ENCODE measurements around the gene SEMA7A. TPM values are rescaled to one million over a fixed set of nuclear protein-coding genes. Genes with fewer than 3 reads are reported as not detected.
A peak's percentile ranks its signal among the peaks of the same experiment; 100 is the strongest.
"Not testable (repeated sequence)": the region's sequence is repeated elsewhere in the genome, so short reads cannot be mapped to it uniquely, and the experiment has no call there.

Gene SEMA7A, protein sequence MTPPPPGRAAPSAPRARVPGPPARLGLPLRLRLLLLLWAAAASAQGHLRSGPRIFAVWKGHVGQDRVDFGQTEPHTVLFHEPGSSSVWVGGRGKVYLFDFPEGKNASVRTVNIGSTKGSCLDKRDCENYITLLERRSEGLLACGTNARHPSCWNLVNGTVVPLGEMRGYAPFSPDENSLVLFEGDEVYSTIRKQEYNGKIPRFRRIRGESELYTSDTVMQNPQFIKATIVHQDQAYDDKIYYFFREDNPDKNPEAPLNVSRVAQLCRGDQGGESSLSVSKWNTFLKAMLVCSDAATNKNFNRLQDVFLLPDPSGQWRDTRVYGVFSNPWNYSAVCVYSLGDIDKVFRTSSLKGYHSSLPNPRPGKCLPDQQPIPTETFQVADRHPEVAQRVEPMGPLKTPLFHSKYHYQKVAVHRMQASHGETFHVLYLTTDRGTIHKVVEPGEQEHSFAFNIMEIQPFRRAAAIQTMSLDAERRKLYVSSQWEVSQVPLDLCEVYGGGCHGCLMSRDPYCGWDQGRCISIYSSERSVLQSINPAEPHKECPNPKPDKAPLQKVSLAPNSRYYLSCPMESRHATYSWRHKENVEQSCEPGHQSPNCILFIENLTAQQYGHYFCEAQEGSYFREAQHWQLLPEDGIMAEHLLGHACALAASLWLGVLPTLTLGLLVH
- total RNA-seq = 10 to 100 TPM; 31.8 to 35.6 (median 33.8) TPM

DNA sequence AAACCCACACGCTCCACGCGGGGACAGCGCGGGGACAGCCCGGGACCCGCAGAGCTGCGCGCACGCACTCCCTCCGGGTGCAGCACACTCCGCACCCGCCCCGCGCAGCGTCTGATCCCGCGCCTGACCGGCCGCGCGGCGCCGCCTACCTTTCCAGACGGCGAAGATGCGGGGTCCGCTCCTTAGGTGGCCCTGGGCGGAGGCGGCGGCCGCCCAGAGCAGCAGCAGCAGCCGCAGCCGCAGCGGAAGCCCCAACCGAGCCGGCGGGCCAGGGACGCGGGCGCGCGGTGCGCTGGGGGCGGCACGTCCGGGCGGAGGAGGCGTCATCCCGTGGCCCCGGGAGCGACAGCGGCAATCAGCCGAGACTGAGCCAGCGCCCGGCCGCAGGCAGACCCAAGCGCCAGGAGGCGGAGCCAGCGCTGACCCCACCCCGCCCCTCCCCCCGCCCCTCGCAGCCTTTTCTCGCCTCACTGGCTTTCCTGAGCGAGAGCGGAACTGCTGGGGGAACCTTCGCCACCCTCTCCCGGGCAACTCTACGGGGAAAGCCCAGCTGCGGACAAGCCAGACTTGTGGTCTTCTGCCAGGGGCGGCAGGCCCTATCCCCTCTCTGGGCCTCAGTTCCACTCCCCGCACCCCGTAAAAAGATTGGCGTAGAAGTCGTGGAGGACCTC is at the start of gene SEMA7A:
Gene SEMA7A (minus strand): TSS at position 367 of the 671 bp plus-strand sequence. CDS start 40 bp downstream, at position 327.
- 0 to 1% methylated on average over 33 to 43 of the region's 75 CpGs for WGBS, 2 donors
- H3K27ac ChIP-seq = peak within 1 kb of the TSS; percentile 79 to 91 (median 88)
- TF ChIP-seq POLR2A (IDR thresholded peaks at IDR 0.05) (peak; percentile 75 to 86), EP300 (IDR thresholded peaks at IDR 0.05) (peak in 1 of 2 donors; percentile 87)
- TF ChIP-seq, protein P1, sequence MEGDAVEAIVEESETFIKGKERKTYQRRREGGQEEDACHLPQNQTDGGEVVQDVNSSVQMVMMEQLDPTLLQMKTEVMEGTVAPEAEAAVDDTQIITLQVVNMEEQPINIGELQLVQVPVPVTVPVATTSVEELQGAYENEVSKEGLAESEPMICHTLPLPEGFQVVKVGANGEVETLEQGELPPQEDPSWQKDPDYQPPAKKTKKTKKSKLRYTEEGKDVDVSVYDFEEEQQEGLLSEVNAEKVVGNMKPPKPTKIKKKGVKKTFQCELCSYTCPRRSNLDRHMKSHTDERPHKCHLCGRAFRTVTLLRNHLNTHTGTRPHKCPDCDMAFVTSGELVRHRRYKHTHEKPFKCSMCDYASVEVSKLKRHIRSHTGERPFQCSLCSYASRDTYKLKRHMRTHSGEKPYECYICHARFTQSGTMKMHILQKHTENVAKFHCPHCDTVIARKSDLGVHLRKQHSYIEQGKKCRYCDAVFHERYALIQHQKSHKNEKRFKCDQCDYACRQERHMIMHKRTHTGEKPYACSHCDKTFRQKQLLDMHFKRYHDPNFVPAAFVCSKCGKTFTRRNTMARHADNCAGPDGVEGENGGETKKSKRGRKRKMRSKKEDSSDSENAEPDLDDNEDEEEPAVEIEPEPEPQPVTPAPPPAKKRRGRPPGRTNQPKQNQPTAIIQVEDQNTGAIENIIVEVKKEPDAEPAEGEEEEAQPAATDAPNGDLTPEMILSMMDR (IDR thresholded peaks at IDR 0.05) = peak in 1 of 5 experiments; percentile 20
- peaks cover 0 to 62% (median 26%) of the 10 kb centered on the region in 4 donors for H3K4me1 ChIP-seq
- no peaks in the 10 kb centered on the region for H3K9me3 ChIP-seq
- DNase-seq (ENCODE audit: low spot score in 2 of 2) = peak; percentile 53 to 55
- no peaks in the 10 kb centered on the region for H3K36me3 ChIP-seq
- peak within 1 kb of the TSS; percentile 88 to 97 (median 94) for H3K4me3 ChIP-seq
- peaks cover 0 to 5% of the 10 kb centered on the region in 2 donors for H3K27me3 ChIP-seq

DNA sequence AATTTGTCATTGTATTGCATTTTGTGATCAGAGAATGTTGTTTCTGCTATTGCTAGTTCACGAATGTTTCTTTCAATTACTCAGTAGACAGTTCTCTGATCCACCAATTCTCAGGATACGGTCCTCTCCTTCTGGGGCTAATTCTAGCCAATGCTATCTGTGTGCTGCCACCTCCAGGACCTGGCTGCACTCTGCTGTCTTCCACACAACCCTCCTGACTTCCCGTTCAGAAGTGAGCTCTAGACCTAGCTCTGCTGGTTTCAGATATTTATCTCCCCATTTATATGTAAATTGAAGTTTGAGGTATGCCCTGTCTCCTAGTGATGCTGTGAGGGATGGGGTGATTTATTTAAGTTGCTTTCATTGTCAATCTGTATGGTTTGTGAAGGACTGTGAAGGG is 48.9 kb upstream of the SEMA7A start:
- DNase-seq (ENCODE audit: low spot score in 2 of 2) = no peak
- WGBS, 2 donors = 49 to 57% methylated on average over 3 of the region's 3 CpGs
- no peak overlapping the region for H3K27ac ChIP-seq

DNA sequence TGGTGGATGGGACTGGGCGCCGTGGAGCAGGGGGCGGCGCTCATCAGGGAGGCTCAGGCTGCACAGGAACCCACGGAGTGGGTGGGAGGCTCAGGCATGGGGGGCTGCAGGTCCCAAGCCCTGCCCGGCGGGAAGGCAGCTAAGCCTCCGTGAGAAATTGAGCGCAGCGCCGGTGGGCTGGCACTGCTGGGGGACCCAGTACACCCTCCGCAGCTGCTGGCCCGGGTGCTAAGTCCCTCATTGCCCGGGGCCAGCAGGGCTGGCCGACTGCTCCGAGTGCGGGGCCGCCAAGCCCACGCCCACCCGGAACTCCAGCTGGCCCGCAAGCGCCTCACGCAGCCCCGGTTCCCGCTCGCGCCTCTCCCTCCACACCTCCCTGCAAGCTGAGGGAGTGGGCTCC is 46.6 kb upstream of the SEMA7A start:
- H3K4me3 ChIP-seq; DNase-seq (ENCODE audit: low spot score in 2 of 2); H3K27ac ChIP-seq; H3K27me3 ChIP-seq; H3K4me1 ChIP-seq; H3K9me3 ChIP-seq: not testable (repeated sequence)
- 95 to 99% methylated on average over 11 to 19 of the region's 27 CpGs for WGBS, 2 donors
- peaks cover 0 to 34% (median 0%) of the 10 kb centered on the region in 3 donors for H3K36me3 ChIP-seq

More for the DNA sequence above, 48.9 kb upstream of the SEMA7A start:
- H3K9me3 ChIP-seq = no peaks in the 10 kb centered on the region
- H3K4me3 ChIP-seq = no peak overlapping the region
- no peaks in the 10 kb centered on the region for H3K27me3 ChIP-seq
- no peaks in the 10 kb centered on the region for H3K4me1 ChIP-seq
- peaks cover 0 to 34% (median 0%) of the 10 kb centered on the region in 3 donors for H3K36me3 ChIP-seq
- TF ChIP-seq, protein P1 (IDR thresholded peaks at IDR 0.05) = no peak
- TF ChIP-seq POLR2A (IDR thresholded peaks at IDR 0.05) = no peak
- no peak for TF ChIP-seq EP300 (IDR thresholded peaks at IDR 0.05)

DNA sequence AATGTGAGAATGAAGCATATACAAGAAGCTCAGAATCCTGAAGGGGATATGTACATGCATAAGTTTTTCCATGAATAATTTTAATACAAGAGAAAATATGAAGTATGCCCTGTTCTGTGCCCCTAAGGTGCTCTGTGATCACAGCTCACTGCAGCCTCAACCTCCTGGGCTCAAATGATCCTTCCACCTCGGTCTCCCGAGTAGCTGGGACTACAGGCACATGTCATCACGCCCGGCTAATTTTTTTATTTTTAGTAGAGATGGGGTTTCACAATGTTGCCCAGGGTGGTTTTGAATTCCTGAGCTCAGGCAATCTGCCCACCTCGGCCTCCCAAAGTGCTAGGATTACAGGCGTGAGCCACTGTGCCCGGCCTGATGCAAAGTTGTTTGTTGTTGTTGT is 37.9 kb upstream of the SEMA7A start:
- H3K4me1 ChIP-seq; H3K27me3 ChIP-seq; H3K9me3 ChIP-seq; DNase-seq (ENCODE audit: low spot score in 2 of 2); H3K27ac ChIP-seq; H3K4me3 ChIP-seq: not testable (repeated sequence)
- H3K36me3 ChIP-seq = peaks cover 0 to 62% (median 0%) of the 10 kb centered on the region in 3 donors
- 91 to 94% methylated on average over 7 of the region's 7 CpGs for WGBS, 2 donors

DNA sequence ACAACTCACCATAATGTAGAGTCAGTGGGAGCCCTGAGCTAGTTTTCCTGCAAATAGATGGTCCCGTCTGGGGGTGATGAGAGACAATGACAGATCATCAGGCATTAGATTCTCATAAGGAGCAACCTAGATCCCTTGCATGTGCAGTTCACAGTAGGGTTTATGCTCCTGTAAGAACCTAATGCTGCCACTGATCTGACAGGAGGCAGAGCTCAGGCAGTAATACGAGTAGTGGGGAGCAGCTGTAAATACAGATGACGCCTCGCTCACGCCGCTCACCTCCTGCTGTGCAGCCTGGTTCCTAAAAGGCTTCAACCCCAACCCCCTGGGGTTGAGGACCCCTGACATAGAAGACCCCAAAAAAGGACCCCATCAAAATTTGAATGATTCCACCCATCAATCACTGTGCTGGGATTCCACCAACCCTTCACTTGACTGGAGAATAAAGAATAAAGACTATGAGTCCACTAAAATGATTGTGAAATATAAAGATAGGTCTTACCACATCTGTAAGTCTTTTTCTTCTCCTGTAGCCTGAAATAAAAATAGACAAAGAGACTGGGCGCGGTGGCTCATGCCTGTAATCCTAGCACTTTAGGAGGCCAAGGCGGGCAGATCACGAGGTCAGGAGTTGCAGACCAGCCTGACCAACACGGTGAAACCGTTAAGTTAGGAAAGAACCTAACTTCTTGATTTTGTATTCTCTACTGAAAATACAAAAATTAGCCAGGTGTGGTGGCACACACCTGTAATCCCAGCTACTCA is 37.1 kb upstream of the SEMA7A start:
- TF ChIP-seq, protein P1 (IDR thresholded peaks at IDR 0.05) = no peak
- no peak for TF ChIP-seq EP300 (IDR thresholded peaks at IDR 0.05)
- TF ChIP-seq POLR2A (IDR thresholded peaks at IDR 0.05) = no peak
- Histone ChIP-seq H3K27ac (no peak overlapping the region), H3K4me3 (no peak overlapping the region), H3K36me3 (peaks cover 0 to 68% (median 0%) of the 10 kb centered on the region in 3 donors), H3K4me1 (no peaks in the 10 kb centered on the region), H3K9me3 (no peaks in the 10 kb centered on the region), H3K27me3 (no peaks in the 10 kb centered on the region)
- no peak for DNase-seq (ENCODE audit: low spot score in 2 of 2)
- 91 to 95% methylated on average over 12 of the region's 12 CpGs for WGBS, 2 donors

Measured in tibial nerve (tissue), 4 donors.